Coronary artery (tissue), 2 donors: ENCODE measurements around the gene GALNT17.

Experiments
- DNase-seq: peaks from one replicate; pipeline ENCODE4 v3.0.0-alpha.2; 2017; ENCODE audit warnings: low spot score
- H3K27ac ChIP-seq, 2 donors: fragments of 200-600 bp; sonication (generic); one replicate each; pipeline ENCODE4 v1.5.1; 2016 to 2019
- H3K4me3 ChIP-seq: fragments of 200-600 bp; sonication (generic); 2 replicates; pipeline ENCODE4 v1.5.1; 2016; ENCODE audit warnings: mild to moderate bottlenecking, moderate library complexity
- TF ChIP-seq, protein P1 (sequence below): fragments of 200-600 bp; sonication (generic); IDR thresholded peaks from one replicate; pipeline ENCODE4 v1.5.1; 2019; ENCODE audit warnings: antibody characterized with exemption

GALNT17 gene

DNA sequence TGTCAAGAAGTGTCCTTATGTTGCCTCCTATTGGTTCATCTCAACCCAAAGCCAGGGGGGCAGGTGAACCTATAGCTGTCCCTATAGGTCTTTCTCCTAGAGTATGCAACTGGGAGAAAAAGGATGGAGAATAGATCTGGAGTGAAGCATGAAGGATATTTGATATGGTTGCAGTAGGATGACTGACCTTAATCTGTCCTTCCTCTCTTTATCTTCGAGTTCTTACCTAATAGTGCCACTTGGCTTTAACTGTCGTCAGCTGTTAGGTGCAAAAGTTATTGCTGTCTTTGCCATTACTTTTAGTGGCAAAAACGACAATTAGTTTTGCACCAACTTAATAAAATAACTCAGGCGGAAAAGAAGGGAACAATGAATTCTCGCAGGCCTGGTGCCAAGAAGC is 196.0 kb downstream of the GALNT17 start:
- Histone ChIP-seq H3K4me3 (no peak overlapping the region), H3K27ac (no peak overlapping the region)
- no peak for DNase-seq
- TF ChIP-seq, protein P1, sequence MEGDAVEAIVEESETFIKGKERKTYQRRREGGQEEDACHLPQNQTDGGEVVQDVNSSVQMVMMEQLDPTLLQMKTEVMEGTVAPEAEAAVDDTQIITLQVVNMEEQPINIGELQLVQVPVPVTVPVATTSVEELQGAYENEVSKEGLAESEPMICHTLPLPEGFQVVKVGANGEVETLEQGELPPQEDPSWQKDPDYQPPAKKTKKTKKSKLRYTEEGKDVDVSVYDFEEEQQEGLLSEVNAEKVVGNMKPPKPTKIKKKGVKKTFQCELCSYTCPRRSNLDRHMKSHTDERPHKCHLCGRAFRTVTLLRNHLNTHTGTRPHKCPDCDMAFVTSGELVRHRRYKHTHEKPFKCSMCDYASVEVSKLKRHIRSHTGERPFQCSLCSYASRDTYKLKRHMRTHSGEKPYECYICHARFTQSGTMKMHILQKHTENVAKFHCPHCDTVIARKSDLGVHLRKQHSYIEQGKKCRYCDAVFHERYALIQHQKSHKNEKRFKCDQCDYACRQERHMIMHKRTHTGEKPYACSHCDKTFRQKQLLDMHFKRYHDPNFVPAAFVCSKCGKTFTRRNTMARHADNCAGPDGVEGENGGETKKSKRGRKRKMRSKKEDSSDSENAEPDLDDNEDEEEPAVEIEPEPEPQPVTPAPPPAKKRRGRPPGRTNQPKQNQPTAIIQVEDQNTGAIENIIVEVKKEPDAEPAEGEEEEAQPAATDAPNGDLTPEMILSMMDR, result no peak

DNA sequence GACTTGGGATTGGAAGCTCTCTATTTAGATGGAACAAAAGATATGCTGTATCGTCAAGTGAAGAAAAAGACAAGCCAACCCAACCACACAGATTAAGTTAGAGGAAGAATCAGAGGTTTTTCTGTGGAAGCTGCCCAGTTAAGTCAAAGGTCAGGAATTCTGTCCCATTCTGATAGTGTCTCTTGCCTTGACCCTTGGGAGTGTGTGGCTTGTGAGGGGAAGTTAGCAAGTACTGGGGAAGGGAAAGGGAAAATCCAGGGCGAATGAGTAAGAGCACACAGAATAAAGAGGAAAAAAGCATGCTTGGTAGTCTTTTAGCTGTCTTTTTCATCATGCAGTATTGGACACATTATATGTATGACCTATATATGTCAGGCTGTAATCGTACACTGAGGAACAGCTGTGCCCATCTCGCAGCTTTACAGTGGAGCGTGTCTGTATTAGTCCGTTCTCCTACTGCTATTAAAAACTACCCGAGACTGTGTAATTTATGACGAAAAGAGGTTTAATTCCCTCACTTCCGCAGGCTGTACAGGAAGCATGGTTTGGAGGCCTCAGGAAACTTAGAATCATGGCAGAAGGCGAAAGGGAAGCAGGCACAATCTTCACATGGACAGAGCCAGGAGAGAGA is 197.2 kb downstream of the GALNT17 start:
- H3K4me3 ChIP-seq, result no peak overlapping the region
- TF ChIP-seq, protein P1, result no peak
- DNase-seq, result no peak
- no peak overlapping the region for H3K27ac ChIP-seq

DNA sequence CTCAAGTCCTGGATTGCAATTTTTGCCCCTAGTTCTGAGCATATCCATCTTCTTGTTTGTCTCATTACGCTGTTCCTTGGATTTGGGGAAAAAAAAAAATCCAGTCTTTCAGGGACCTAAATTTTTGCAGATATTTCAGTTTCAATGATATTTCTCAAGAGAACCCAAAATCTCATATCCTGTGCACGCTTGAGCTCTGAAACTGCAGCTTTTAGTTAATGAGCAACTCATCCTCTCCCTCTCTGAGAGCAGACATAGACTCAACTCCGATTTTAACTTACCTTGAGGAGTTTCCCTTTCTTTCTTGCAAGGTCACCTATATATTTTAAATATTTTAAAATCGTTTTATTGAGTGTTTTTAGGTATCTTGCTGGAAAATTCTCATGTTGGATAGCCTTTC is 200.3 kb downstream of the GALNT17 start:
- no peak overlapping the region for H3K27ac ChIP-seq
- H3K4me3 ChIP-seq, result no peak overlapping the region
- TF ChIP-seq, protein P1, result no peak
- no peak for DNase-seq

DNA sequence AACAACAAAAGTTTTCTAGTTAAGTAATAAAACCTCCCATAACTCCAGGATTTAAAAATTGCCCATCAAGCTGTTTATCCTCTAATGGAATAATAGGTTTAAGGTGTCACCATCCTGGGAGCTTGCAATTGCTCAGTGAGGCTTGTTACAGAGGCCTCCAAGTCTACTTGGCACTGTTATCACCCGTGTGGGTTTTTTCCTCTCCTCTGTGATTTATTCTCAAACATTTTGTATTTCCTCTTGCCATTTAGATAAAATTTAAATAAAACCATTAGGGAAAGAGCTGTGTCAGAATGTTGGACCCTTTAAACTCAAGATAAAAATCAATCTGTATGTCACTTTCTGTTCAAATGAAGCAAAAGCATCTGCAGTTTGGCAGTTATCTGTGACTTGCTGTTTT is 202.6 kb downstream of the GALNT17 start:
- TF ChIP-seq, protein P1, result no peak
- Histone ChIP-seq H3K27ac (no peak overlapping the region), H3K4me3 (no peak overlapping the region)
- DNase-seq, result no peak

DNA sequence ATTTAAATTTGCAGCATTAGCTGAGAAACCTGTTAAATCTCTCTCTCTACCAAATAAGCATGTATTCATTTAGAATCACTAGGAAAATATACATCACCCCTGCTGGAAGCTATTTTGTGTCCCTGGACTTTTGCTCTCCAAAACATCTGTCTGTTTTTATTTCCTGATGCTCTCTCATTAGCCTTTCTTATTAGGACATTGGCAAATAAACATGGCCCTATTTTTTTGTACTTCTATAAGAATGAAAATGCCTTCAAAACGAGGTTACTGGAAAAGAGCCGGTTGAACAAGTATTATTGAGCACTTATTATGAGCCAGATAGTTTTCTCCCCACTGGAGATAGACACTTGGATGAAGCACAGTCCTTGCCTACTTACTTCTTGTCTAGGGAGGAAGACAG is 206.9 kb downstream of the GALNT17 start:
- Histone ChIP-seq H3K27ac (no peak overlapping the region), H3K4me3 (no peak overlapping the region)
- no peak for DNase-seq
- TF ChIP-seq, protein P1, result no peak

DNA sequence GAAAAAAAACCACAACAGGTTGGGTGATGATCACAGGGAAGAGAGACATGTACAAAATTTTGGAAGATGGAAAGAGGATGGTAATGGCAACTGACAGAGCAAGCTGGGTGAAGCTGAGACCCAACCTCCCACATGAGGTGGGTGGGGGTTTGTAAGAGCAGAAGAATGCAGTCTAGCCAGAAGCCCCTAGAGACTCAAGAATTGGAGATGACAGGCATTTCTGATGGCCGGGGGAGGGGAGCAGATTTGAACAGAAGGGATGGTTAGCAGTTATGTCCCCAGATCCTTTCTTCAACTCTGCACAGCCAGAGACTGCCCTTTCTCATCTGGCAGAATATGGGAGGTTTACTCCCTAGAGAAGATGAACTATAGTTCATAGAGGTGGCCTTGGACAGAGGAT is 208.0 kb downstream of the GALNT17 start:
- DNase-seq, result no peak
- Histone ChIP-seq H3K4me3 (no peak overlapping the region), H3K27ac (no peak overlapping the region)
- TF ChIP-seq, protein P1, result no peak

DNA sequence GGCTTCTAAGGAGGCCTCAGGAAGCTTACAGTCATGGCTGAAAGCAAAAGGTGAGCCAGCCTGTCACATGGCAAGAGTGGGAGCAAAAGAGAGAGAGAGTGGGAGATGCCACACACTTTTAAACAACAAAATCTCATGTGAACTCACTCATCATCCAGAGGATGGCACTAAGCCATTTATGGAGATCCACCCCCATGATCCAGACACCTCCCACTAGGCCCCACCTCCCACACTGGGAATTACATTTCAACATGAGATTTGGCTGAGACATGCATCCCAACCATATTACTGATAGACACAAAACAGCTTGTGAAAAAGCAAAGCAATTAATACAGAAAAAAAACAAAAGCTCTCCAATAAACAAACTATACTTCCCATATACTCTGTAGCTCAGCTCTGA is 210.3 kb downstream of the GALNT17 start:
- TF ChIP-seq, protein P1, result no peak

More for the DNA sequence above, 210.3 kb downstream of the GALNT17 start:
- no peak for DNase-seq
- H3K4me3 ChIP-seq, result no peak overlapping the region
- H3K27ac ChIP-seq, result no peak overlapping the region
